HL-60/S4 (cell line): ENCODE results near the gene APOL3.
"Not testable (repeated sequence)": the region's sequence is repeated elsewhere in the genome, so short reads cannot be mapped to it uniquely, and the experiment has no call there.

Experiments
- in situ Hi-C: fragments of 300-500 bp; cut with MboI; formaldehyde crosslinking; loops from 2 replicates; pipeline ENCODE4 v1.14.3; 2022; ENCODE audit warnings: low sequenced_read_pairs

Gene APOL3

GRCh38 chr22:36104435-36104834, 56.1 kb downstream of the APOL3 start:
- in situ Hi-C loops = no loop called here

- in situ Hi-C loops = no loop called here
Observed at GRCh38 chr22:36103891-36104290, 56.7 kb downstream of the APOL3 start.

GRCh38 chr22:36102995-36103394, 57.6 kb downstream of the APOL3 start:
- in situ Hi-C loops = no loop called here

GRCh38 chr22:36101756-36102155, 58.8 kb downstream of the APOL3 start:
- in situ Hi-C loops = no loop called here

GRCh38 chr22:36100908-36101307, 59.6 kb downstream of the APOL3 start:
- in situ Hi-C loops = not testable (repeated sequence)

- in situ Hi-C loops = no loop called here
Observed at GRCh38 chr22:36100134-36100824, 60.3 kb downstream of the APOL3 start.

GRCh38 chr22:36099561-36099960, 61.0 kb downstream of the APOL3 start:
- in situ Hi-C loops = not testable (repeated sequence)

GRCh38 chr22:36097880-36098279, 62.7 kb downstream of the APOL3 start:
- in situ Hi-C loops = no loop called here

- in situ Hi-C loops = not testable (repeated sequence)
Observed at GRCh38 chr22:36090772-36091171, 69.8 kb downstream of the APOL3 start.
